Natural killer cell (primary cell): ENCODE data around the gene IL17RD. TPM values are rescaled to one million over a fixed set of nuclear protein-coding genes. Genes with fewer than 3 reads are reported as not detected.

Experiments
- ATAC-seq, 3 donors: fragments of 150-1000 bp in 2 of 3; fragments of 200-7000 bp in 1 of 3; cut with Tn5 transposase; 1 replicate in 1 of 3; 2 replicates in 2 of 3; pipeline ENCODE4 v1.10.0; 2021; ENCODE audit warnings: mild to moderate bottlenecking in 2 of 3, moderate library complexity in 2 of 3
- DNase-seq, 2 donors: peaks; one replicate each; pipeline versions ENCODE4 v3.0.0 to v3.0.0-alpha.2; 2013 to 2021; ENCODE audit warnings: mixed read lengths in 1 of 2
- H3K27ac ChIP-seq: one replicate; pipeline ENCODE4 v1.5.1; 2013; ENCODE audit warnings: mild to moderate bottlenecking, low read length
- H3K27me3 ChIP-seq: one replicate; pipeline ENCODE4 v1.6.1; 2013; ENCODE audit warnings: low read length; ENCODE audit not compliant: control insufficient read depth, insufficient read depth
- H3K36me3 ChIP-seq: one replicate; pipeline ENCODE4 v1.6.1; 2013; ENCODE audit warnings: low read length; ENCODE audit not compliant: control insufficient read depth, insufficient read depth
- H3K4me1 ChIP-seq: one replicate; pipeline ENCODE4 v1.6.1; 2013; ENCODE audit warnings: low read length; ENCODE audit not compliant: control insufficient read depth, insufficient read depth
- H3K4me3 ChIP-seq: one replicate; pipeline ENCODE4 v1.5.1; 2013; ENCODE audit warnings: low read length
- H3K9me3 ChIP-seq: one replicate; pipeline ENCODE4 v1.6.1; 2013; ENCODE audit warnings: low read length; ENCODE audit not compliant: control insufficient read depth, insufficient read depth
- H3K27ac Mint-ChIP-seq, 2 donors: one replicate each; pipeline ENCODE4 v1.8.0; 2022; ENCODE audit warnings: mild to moderate bottlenecking in 2 of 2, mixed read lengths in 2 of 2, moderate library complexity in 1 of 2
- H3K27me3 Mint-ChIP-seq, 2 donors: one replicate each; pipeline ENCODE4 v1.8.0; 2022; ENCODE audit warnings: low read depth in 2 of 2, mixed read lengths in 2 of 2
- H3K36me3 Mint-ChIP-seq: one replicate; pipeline ENCODE4 v1.8.0; 2022; ENCODE audit warnings: mixed read lengths
- H3K4me1 Mint-ChIP-seq, 2 donors: one replicate each; pipeline ENCODE4 v1.8.0; 2022; ENCODE audit warnings: mixed read lengths in 2 of 2
- H3K4me3 Mint-ChIP-seq: one replicate; pipeline ENCODE4 v1.8.0; 2022; ENCODE audit warnings: mild to moderate bottlenecking, moderate library complexity, mixed read lengths
- H3K9me3 Mint-ChIP-seq, 2 donors: one replicate each; pipeline ENCODE4 v1.8.0; 2022; ENCODE audit warnings: mixed read lengths in 2 of 2
- CTCF ChIP-seq: fragments of 200-600 bp; IDR thresholded peaks from one replicate; pipeline ENCODE4 v1.8.0; 2022; ENCODE audit warnings: antibody characterized with exemption
- WGBS: methylation state at CpG from one replicate; pipeline ENCODE4 v1.1.7; 2013; ENCODE audit warnings: missing lambda C conversion rate; ENCODE audit not compliant: insufficient coverage; 5-methylcytosine and 5-hydroxymethylcytosine counted together
- intact Hi-C: fragments of 100-400 bp; cut with micrococcal nuclease; formaldehyde crosslinking; loops from one replicate; pipeline ENCODE4 v1.14.2; 2022
- total RNA-seq, 4 donors: library from RNA; stranded (reverse); fragments of 120-200 nt in 1 of 4; gene quantifications; one replicate each; pipeline versions ENCODE4 v1.2.3 to v1.2.4, GENCODE V29; 2013 to 2022

Gene IL17RD
- total RNA-seq, 3 donors from 2014 or later (not counting 1 experiment from before 2014, with no cell fraction given): 0.05 to 0.08 TPM; not detected in 1

GRCh38 chr3:57135964-57136719, 29.0 kb downstream of the IL17RD start:
- H3K36me3 Mint-ChIP-seq: no peaks in the 10 kb centered on the region

GRCh38 chr3:57133157-57133556, 32.0 kb downstream of the IL17RD start:
- Histone ChIP-seq H3K36me3 (no peaks in the 10 kb centered on the region), H3K9me3 (no peaks in the 10 kb centered on the region), H3K4me1 (peaks cover 10% of the 10 kb centered on the region), H3K4me3 (no peak overlapping the region), H3K27me3 (no peaks in the 10 kb centered on the region), H3K27ac (no peak overlapping the region)
- DNase-seq (no peak), ATAC-seq (no peak)
- no peak for TF ChIP-seq CTCF
- Mint-ChIP-seq H3K9me3 (no peaks in the 10 kb centered on the region), H3K4me3 (no peak overlapping the region), H3K36me3 (no peaks in the 10 kb centered on the region), H3K27ac (no peak overlapping the region), H3K4me1 (peaks cover 9% of the 10 kb centered on the region in 2 donors), H3K27me3 (peaks cover 4 to 8% of the 10 kb centered on the region in 2 donors)
- intact Hi-C loops: no loop called here
- 96% methylated on average over 4 of the region's 4 CpGs for WGBS

More at GRCh38 chr3:57135964-57136719, 29.0 kb downstream of the IL17RD start:
- no peak for TF ChIP-seq CTCF
- Histone ChIP-seq H3K36me3 (no peaks in the 10 kb centered on the region), H3K4me3 (no peak overlapping the region), H3K4me1 (no peaks in the 10 kb centered on the region), H3K27me3 (no peaks in the 10 kb centered on the region), H3K9me3 (no peaks in the 10 kb centered on the region), H3K27ac (no peak overlapping the region)
- Mint-ChIP-seq H3K27me3 (peaks cover 4 to 13% of the 10 kb centered on the region in 2 donors), H3K4me3 (no peak overlapping the region), H3K9me3 (no peaks in the 10 kb centered on the region), H3K27ac (no peak overlapping the region), H3K4me1 (no peaks in the 10 kb centered on the region)
- DNase-seq (no peak), ATAC-seq (no peak)
- 73% methylated on average over 5 of the region's 5 CpGs for whole genome bisulfite sequencing
- intact Hi-C loops: no loop called here

- no peak overlapping the region for H3K4me3 Mint-ChIP-seq
- no peak overlapping the region for H3K27ac Mint-ChIP-seq
- H3K36me3 Mint-ChIP-seq: no peaks in the 10 kb centered on the region
- peaks cover 9% of the 10 kb centered on the region in 2 donors for H3K4me1 Mint-ChIP-seq
- peaks cover 3% of the 10 kb centered on the region in 2 donors for H3K27me3 Mint-ChIP-seq
- Histone ChIP-seq H3K27ac (no peak overlapping the region), H3K9me3 (no peaks in the 10 kb centered on the region), H3K27me3 (no peaks in the 10 kb centered on the region), H3K4me3 (no peak overlapping the region), H3K4me1 (peaks cover 10% of the 10 kb centered on the region), H3K36me3 (no peaks in the 10 kb centered on the region)
- TF ChIP-seq CTCF: no peak
- intact Hi-C loops: no loop called here
- no peak for DNase-seq
- WGBS: 86% methylated on average over 1 of the region's 2 CpGs
- ATAC-seq: no peak
- no peaks in the 10 kb centered on the region for H3K9me3 Mint-ChIP-seq
These were observed 32.5 kb downstream of the IL17RD start for GRCh38 chr3:57132674-57133073.

GRCh38 chr3:57131210-57131588, 34.0 kb downstream of the IL17RD start:
- no peaks in the 10 kb centered on the region for H3K36me3 ChIP-seq
- DNase-seq (no peak), ATAC-seq (peak in 1 of 3 donors; percentile 13)
- WGBS: 79% methylated on average over 3 of the region's 4 CpGs
- H3K9me3 Mint-ChIP-seq: no peaks in the 10 kb centered on the region
- intact Hi-C loops: no loop called here
- no peaks in the 10 kb centered on the region for H3K27me3 ChIP-seq
- H3K4me3 ChIP-seq: no peak overlapping the region
- H3K4me1 ChIP-seq: peaks cover 10% of the 10 kb centered on the region
- no peak overlapping the region for H3K4me3 Mint-ChIP-seq
- H3K27ac Mint-ChIP-seq: peak overlapping the region in 1 of 2 donors; percentile 51
- peaks cover 0 to 3% of the 10 kb centered on the region in 2 donors for H3K27me3 Mint-ChIP-seq
- H3K27ac ChIP-seq: no peak overlapping the region
- peaks cover 9% of the 10 kb centered on the region in 2 donors for H3K4me1 Mint-ChIP-seq
- H3K36me3 Mint-ChIP-seq: no peaks in the 10 kb centered on the region
- H3K9me3 ChIP-seq: no peaks in the 10 kb centered on the region
- no peak for TF ChIP-seq CTCF
